ENCODE results near the gene NPC1L1. TPM values are rescaled to one million over a fixed set of nuclear protein-coding genes. Genes with fewer than 3 reads are reported as not detected.

NPC1L1 gene
- total RNA-seq, 2 donors from 2014 or later, result 0.52 TPM; not detected in 1

DNA sequence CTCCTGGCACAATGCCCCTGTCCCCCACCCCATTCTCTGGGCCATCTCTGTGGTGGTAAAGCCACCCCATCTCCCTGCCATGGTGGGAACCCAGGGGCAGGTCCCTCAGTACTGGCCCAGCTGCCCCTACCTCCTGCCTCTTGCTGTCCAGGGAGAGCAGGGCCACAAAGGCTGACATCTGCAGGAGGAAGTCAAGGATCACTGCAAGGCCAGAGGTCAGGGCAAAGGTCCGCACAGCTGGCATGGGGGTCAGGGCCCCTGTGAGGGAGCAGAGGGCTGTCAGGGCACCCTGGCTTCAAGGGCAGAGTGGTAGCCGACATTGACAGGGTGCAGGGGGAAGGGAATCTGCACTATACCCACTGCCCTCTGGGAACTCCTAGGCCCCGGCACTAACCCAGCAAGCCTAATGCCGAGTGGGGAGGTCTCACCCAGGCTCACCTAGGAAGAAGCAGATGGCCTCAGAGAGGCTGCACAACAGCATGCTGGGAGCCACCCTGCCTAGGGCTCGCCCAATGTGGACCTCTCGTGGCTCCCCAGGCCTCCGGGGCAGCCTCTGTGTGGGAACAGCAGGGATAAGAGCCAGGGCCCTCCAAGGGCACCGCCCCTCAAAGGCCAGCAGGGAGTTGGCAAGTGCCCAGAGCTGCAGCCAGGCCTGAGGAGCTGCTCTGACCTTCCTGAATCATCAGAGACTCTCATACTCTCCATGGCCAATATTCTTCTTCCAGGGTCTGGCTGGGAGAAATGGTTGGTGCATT lies 7.7 kb downstream of the NPC1L1 start:
- H3K27me3 ChIP-seq, result no peaks in the 10 kb centered on the region
- H3K9me3 ChIP-seq, result no peaks in the 10 kb centered on the region
- WGBS, 2 donors, result 77% methylated on average over 7 of the region's 8 CpGs; no CpG with 5 or more reads in 1 of the 2 donors
- DNase-seq (no peak), ATAC-seq (no peak)
- TF ChIP-seq, protein P1, sequence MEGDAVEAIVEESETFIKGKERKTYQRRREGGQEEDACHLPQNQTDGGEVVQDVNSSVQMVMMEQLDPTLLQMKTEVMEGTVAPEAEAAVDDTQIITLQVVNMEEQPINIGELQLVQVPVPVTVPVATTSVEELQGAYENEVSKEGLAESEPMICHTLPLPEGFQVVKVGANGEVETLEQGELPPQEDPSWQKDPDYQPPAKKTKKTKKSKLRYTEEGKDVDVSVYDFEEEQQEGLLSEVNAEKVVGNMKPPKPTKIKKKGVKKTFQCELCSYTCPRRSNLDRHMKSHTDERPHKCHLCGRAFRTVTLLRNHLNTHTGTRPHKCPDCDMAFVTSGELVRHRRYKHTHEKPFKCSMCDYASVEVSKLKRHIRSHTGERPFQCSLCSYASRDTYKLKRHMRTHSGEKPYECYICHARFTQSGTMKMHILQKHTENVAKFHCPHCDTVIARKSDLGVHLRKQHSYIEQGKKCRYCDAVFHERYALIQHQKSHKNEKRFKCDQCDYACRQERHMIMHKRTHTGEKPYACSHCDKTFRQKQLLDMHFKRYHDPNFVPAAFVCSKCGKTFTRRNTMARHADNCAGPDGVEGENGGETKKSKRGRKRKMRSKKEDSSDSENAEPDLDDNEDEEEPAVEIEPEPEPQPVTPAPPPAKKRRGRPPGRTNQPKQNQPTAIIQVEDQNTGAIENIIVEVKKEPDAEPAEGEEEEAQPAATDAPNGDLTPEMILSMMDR (IDR thresholded peaks at IDR 0.05), result no peak
- TF ChIP-seq POLR2A (IDR thresholded peaks at IDR 0.05), result no peak
- intact Hi-C loops (cut with DNase I), result no loop called here
- H3K36me3 ChIP-seq (replicated peaks in 1 of 2; ENCODE audit: insufficient read depth in 1 of 2, low read depth in 2 of 2), result no peaks in the 10 kb centered on the region
- no peak overlapping the region for H3K4me3 ChIP-seq
- H3K27ac ChIP-seq, result no peak overlapping the region
- no peaks in the 10 kb centered on the region for H3K4me1 ChIP-seq

DNA sequence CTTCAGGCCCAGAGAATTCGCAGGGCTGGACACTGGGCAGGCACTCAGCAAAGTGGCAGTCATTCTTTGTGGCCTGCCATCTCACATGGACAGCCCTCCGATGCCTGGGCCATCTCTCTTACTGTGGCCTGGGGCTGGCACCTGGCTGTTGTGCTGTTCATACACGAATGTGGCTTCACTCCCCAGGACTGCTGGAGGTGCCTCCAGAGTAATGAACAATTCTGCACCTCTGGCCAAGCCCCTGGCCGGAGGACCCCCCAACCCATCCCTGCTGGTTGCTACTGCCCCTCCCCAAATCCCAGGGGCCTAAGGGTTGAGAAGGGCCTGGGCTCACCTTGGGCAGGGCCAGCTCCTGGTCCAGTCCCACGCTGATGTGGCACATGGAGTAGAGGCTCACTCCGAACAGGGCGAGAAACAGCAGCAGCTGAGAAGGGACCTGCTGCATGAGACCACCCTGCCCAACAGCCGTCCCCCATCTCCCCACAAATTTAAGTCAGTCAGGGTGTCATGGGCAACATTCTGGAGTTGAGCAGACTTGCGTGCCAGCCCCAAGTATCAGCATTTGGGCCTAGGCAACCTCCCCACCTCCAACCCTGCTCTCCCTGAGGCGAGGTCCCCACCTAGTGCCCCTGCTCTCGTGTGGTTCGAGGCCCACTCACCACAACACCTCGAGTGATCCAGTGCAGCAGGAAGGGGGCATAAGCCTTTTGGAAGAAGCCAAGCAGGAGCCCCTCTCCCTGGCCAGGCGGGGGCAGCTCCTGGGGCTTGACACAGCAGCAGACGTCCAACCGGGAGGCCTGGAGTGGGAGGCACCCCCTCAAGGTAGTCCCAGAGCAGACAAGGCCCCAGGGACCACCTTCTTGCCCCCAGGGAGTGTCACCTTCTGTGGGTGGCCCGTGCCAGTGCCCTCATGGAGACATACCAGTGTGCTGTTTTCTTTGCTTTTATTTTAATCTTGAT lies 9.4 kb downstream of the NPC1L1 start:
- WGBS, 2 donors, result 77 to 80% methylated on average over 3 to 17 of the region's 17 CpGs

DNA sequence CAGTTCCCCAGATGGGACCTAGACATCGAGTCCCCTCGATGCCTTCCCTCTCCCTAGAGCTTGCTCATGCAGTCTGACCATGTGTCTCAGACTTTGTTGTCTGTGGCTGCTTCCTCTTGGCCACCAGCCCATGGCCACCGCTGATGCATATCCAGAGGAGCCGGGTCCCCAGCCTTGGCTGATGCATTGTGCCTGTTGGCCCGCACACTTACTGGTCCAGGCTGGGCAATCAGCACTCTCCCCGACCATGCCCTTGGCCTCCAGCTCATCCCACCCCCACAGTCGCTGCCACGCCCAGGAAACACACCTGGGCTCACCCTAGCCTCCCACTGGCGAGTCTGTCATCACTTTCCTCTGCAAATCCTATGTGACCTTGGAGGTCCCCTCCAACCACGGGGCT lies 10.1 kb downstream of the NPC1L1 start:
- H3K27me3 ChIP-seq, result no peaks in the 10 kb centered on the region
- 67 to 84% methylated on average over 9 to 10 of the region's 10 CpGs for WGBS, 2 donors
- ATAC-seq, result no peak
- no peaks in the 10 kb centered on the region for H3K4me1 ChIP-seq
- intact Hi-C loops (cut with DNase I), result no loop called here
- H3K36me3 ChIP-seq (replicated peaks in 1 of 2; ENCODE audit: insufficient read depth in 1 of 2, low read depth in 2 of 2), result no peaks in the 10 kb centered on the region
- no peak for DNase-seq
- no peak overlapping the region for H3K27ac ChIP-seq
- no peak overlapping the region for H3K4me3 ChIP-seq
- TF ChIP-seq, protein P1 (IDR thresholded peaks at IDR 0.05), result no peak
- TF ChIP-seq POLR2A (IDR thresholded peaks at IDR 0.05), result no peak
- no peaks in the 10 kb centered on the region for H3K9me3 ChIP-seq

More for the DNA sequence above, 9.4 kb downstream of the NPC1L1 start:
- Histone ChIP-seq H3K4me3 (no peak overlapping the region), H3K9me3 (no peaks in the 10 kb centered on the region), H3K27ac (no peak overlapping the region), H3K36me3 (replicated peaks in 1 of 2; ENCODE audit: insufficient read depth in 1 of 2, low read depth in 2 of 2) (no peaks in the 10 kb centered on the region), H3K4me1 (no peaks in the 10 kb centered on the region), H3K27me3 (no peaks in the 10 kb centered on the region)
- intact Hi-C loops (cut with DNase I), result no loop called here
- ATAC-seq, result no peak
- no peak for DNase-seq
- no peak for TF ChIP-seq POLR2A (IDR thresholded peaks at IDR 0.05)
- TF ChIP-seq, protein P1 (IDR thresholded peaks at IDR 0.05), result no peak

GRCh38 chr7:44524811-44525388 lies 16.2 kb downstream of the NPC1L1 start:
- H3K27me3 ChIP-seq, result no peaks in the 10 kb centered on the region
- no peaks in the 10 kb centered on the region for H3K9me3 ChIP-seq
- intact Hi-C loops (cut with DNase I), result no loop called here
- no peak for TF ChIP-seq POLR2A (IDR thresholded peaks at IDR 0.05)
- TF ChIP-seq, protein P1 (IDR thresholded peaks at IDR 0.05), result no peak
- no peaks in the 10 kb centered on the region for H3K36me3 ChIP-seq (replicated peaks in 1 of 2; ENCODE audit: insufficient read depth in 1 of 2, low read depth in 2 of 2)
- no peak overlapping the region for H3K27ac ChIP-seq
- H3K4me3 ChIP-seq, result no peak overlapping the region
- no peaks in the 10 kb centered on the region for H3K4me1 ChIP-seq
- WGBS, 2 donors, result 73 to 76% methylated on average over 3 of the region's 3 CpGs
- DNase-seq (no peak), ATAC-seq (no peak)
